AG04450 (cell line): ENCODE measurements around the gene ANGPTL2. TPM values are rescaled to one million over a fixed set of nuclear protein-coding genes. Genes with fewer than 3 reads are reported as not detected.

Experiments
- CTCF ChIA-PET: fragments of 300-600, 350-600 bp; formaldehyde crosslinking; extraction: SDS; loops from one replicate; lab custom pipeline; 2022; ENCODE audit warnings: antibody characterized with exemption, inconsistent platforms; lab: Charles Lee
- POLR2A ChIA-PET: fragments of 350-600 bp; formaldehyde crosslinking; extraction: SDS; loops from one replicate; lab custom pipeline; 2021; ENCODE audit warnings: antibody characterized with exemption, inconsistent platforms; lab: Yijun Ruan, JAX
- DNase-seq: peaks from one replicate; pipeline ENCODE4 v3.0.0-alpha.2; 2011; ENCODE audit warnings: low read depth, low spot score
- H3K27ac ChIP-seq: one replicate; pipeline ENCODE4 v1.5.1; 2012; ENCODE audit warnings: low read depth, low read length, control low read depth
- H3K27me3 ChIP-seq: one replicate; pipeline ENCODE4 v1.6.0; 2012; ENCODE audit warnings: low read length; ENCODE audit not compliant: control insufficient read depth, insufficient read depth
- H3K4me3 ChIP-seq: 2 replicates; pipeline ENCODE4 v1.5.1; 2011; ENCODE audit warnings: mild to moderate bottlenecking, low read depth, low read length, control low read depth
- H3K9me3 ChIP-seq: 2 replicates; pipeline ENCODE4 v1.5.1; 2012; ENCODE audit warnings: low read length; ENCODE audit not compliant: control insufficient read depth, insufficient read depth
- polyA plus RNA-seq: library from polyadenylated mRNA; depleted of rRNA; stranded (reverse); fragments of >200 nt; gene quantifications from 2 replicates; pipeline ENCODE4 v1.2.3, GENCODE V29; 2011
- TF ChIP-seq, protein P1 (sequence below): IDR thresholded peaks from 2 replicates; pipeline ENCODE4 v1.5.1; 2011; ENCODE audit warnings: low read depth, low read length, control low read depth, inconsistent platforms

The ANGPTL2 gene
- polyA plus RNA-seq, 1 experiment: 108 TPM

DNA sequence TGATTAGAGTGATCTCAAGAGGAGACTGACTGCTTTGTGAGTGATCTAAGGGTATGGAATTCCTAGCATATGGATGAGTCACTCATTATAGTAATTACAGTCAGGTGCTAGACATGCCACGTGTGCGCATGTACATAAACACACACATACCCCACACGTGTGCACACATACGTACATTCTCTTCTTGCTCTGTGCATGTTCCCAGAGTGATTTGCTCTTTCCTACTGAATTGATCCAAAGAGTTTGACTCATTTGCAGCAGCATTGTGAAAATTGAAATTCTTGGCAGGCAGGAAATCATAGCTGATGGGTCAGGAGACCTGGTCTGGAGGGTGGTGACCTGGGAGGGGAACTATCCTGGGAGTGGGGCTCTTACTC is 63.8 kb downstream of the ANGPTL2 start:
- Histone ChIP-seq H3K4me3 (no peak overlapping the region), H3K27ac (no peak overlapping the region), H3K9me3 (no peaks in the 10 kb centered on the region), H3K27me3 (no peaks in the 10 kb centered on the region)
- TF ChIP-seq, protein P1, sequence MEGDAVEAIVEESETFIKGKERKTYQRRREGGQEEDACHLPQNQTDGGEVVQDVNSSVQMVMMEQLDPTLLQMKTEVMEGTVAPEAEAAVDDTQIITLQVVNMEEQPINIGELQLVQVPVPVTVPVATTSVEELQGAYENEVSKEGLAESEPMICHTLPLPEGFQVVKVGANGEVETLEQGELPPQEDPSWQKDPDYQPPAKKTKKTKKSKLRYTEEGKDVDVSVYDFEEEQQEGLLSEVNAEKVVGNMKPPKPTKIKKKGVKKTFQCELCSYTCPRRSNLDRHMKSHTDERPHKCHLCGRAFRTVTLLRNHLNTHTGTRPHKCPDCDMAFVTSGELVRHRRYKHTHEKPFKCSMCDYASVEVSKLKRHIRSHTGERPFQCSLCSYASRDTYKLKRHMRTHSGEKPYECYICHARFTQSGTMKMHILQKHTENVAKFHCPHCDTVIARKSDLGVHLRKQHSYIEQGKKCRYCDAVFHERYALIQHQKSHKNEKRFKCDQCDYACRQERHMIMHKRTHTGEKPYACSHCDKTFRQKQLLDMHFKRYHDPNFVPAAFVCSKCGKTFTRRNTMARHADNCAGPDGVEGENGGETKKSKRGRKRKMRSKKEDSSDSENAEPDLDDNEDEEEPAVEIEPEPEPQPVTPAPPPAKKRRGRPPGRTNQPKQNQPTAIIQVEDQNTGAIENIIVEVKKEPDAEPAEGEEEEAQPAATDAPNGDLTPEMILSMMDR: no peak
- ChIA-PET POLR2A (no interaction called here), CTCF (no interaction called here)
- no peak for DNase-seq

DNA sequence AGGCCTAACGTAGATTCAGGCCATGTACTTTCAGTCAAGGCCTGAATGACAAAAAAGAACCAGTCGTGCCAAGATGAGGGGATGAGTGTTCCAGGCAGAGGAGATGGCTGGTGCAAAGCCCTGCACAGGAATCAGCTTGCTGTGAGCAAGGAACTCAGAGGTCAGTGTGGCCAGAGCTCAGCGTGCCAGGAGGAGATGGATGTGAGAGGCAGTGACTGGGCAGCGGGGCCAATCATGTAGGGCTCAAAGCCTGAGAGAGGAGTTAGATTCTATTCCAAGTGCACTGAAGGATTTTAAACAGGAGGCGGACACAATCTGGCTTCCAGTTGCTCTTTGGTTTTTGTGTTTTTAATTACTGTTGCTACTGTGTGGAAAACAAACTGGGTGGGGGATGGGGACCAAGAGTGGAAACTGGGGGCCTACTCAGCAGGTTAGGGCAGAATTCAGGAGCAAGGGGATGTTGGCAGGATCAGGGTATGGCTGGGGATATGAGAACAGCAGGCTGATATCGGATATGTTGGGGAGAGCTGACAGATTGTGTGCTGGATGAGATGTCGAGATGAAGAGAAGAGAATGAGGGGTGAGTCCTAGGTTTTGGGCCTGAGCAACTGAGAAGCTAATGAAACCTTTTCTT is 64.3 kb downstream of the ANGPTL2 start:
- ChIA-PET CTCF (no interaction called here), POLR2A (no interaction called here)
- no peaks in the 10 kb centered on the region for H3K9me3 ChIP-seq
- no peak for DNase-seq
- TF ChIP-seq, protein P1: no peak
- H3K27me3 ChIP-seq: no peaks in the 10 kb centered on the region
- H3K27ac ChIP-seq: no peak overlapping the region
- H3K4me3 ChIP-seq: no peak overlapping the region

DNA sequence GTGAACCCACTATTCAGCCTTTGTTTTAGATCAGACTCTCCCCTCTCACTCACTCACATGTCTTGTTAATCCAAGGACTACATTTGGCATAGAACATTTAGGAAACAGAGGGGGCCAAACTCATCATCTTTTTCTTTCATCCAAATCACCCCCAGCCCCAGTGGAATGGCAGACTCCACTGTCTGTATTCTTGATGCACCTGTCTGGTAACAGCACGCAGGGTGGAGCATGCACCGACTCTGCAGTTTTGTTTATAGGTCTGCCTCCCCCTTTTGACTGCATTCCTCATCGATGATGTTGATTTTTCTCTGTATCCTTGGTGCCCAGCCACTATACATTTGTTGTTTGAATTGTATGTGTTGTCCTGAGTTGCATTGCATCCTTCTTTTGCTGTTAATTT is 66.0 kb downstream of the ANGPTL2 start:
- no peaks in the 10 kb centered on the region for H3K27me3 ChIP-seq
- no peak overlapping the region for H3K27ac ChIP-seq
- no peak overlapping the region for H3K4me3 ChIP-seq
- TF ChIP-seq, protein P1: no peak
- ChIA-PET CTCF (interaction anchor here (0.7 kb wide), 1 partner anchor 8 kb away, joined by 3 read pairs; no protein-coding TSS in a partner anchor), POLR2A (no interaction called here)
- H3K9me3 ChIP-seq: no peaks in the 10 kb centered on the region
- DNase-seq: no peak

DNA sequence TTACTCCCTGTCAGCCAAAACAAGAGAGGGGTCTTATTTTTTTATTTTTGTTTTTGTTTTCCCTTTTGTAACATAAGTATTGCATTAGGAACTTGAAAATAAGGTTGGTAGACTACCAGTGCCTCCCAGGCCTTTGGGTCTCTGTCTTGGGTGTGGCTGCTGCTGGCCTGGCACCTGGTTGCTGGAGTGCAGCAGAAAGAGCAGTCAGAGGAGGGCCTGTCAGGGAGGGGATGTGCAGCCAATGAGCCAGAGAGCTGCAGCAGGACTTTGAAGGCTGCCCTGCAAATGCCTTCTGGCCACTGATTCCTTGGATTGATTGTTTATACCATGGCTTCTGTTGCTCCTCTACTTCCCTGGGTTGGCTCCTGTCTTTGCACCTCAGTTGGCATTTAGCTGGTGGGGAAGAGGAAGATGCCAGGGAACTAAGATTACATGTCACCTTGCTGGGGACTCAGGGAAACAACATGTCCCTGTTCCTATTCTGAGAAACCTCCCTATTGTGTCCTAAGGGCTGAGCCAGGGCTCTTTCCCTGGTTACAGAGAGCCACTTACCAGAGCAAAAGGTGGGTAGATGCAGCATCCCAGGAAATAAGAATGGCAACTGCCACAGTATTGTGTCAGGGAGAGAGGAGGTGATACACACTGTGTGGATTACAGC is 66.6 kb downstream of the ANGPTL2 start:
- Histone ChIP-seq H3K4me3 (no peak overlapping the region), H3K27ac (no peak overlapping the region), H3K9me3 (no peaks in the 10 kb centered on the region), H3K27me3 (no peaks in the 10 kb centered on the region)
- ChIA-PET POLR2A (no interaction called here), CTCF (no interaction called here)
- TF ChIP-seq, protein P1: no peak
- DNase-seq: no peak

DNA sequence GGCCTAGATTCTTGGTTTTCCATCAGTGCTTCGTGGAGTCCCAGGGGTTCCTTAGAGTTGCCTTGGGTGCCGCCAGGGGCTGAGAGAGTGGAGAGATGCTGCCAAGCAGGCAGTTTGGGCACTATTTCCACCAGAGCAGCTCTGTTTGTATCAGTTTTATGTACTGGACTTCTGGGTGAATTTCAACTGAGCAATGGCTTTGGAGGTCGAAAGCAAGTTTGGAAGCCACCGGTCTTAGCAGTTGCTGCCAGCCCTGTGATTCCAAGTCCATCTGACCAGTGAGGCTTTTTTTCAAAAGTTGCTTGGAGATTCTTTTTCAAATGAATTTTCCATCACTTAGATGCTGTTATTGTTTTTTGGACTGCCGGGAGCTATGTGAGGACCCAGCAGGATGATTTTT is 68.5 kb downstream of the ANGPTL2 start:
- DNase-seq: no peak
- no peaks in the 10 kb centered on the region for H3K9me3 ChIP-seq
- no peak overlapping the region for H3K27ac ChIP-seq
- TF ChIP-seq, protein P1: no peak
- H3K27me3 ChIP-seq: no peaks in the 10 kb centered on the region
- H3K4me3 ChIP-seq: no peak overlapping the region
- ChIA-PET CTCF (no interaction called here), POLR2A (no interaction called here)
